Endothelial cell of umbilical vein (primary cell): ENCODE data around the gene SGK1. TPM values are rescaled to one million over a fixed set of nuclear protein-coding genes. Genes with fewer than 3 reads are reported as not detected.

Source experiments
- BruUV-seq: library from RNA; stranded (reverse); fragments of 400-500 nt; replicated peaks from 2 replicates; lab custom pipeline; 2021; lab: Mats Ljungman, UMichigan
- CTCF ChIA-PET: fragments of 300-600, 350-600 bp; sonication (Branson Sonifier 250); formaldehyde crosslinking; loops from one replicate; lab custom pipeline; 2021; ENCODE audit warnings: antibody characterized with exemption, inconsistent platforms; lab: Charles Lee
- POLR2A ChIA-PET: fragments of 300-600, 350-600 bp; sonication (Branson Sonifier 250); formaldehyde crosslinking; loops from one replicate; lab custom pipeline; 2021; ENCODE audit warnings: antibody characterized with exemption, inconsistent platforms; lab: Charles Lee
- DNase-seq: peaks from one replicate; pipeline ENCODE4 v3.0.0-alpha.2; 2011; ENCODE audit warnings: low read depth, low spot score
- FAIRE-seq: peaks from 2 replicates; lab custom pipeline; 2011; peaks lifted over from hg19 to GRCh38; lab: Jason Lieb, UNC
- H2AFZ ChIP-seq: 2 replicates; pipeline ENCODE4 v1.6.0; 2012; ENCODE audit warnings: low read depth, low read length, control low read depth, inconsistent platforms
- H3K27ac ChIP-seq: 2 replicates; pipeline ENCODE4 v1.5.1; 2011; ENCODE audit warnings: low read depth, mild to moderate bottlenecking, control low read depth, low read length, moderate library complexity; ENCODE audit not compliant: insufficient read depth
- H3K27me3 ChIP-seq, 2 experiments: 2 replicates each; pipeline versions ENCODE4 v1.6.0 to v1.6.1; 2011; ENCODE audit warnings: low read length in 2 of 2, mixed read lengths in 1 of 2; ENCODE audit not compliant: control insufficient read depth in 2 of 2, insufficient read depth in 2 of 2
- H3K36me3 ChIP-seq, 2 experiments: 2 replicates in 1 of 2; 3 replicates in 1 of 2; pipeline ENCODE4 v1.5.1; 2011; ENCODE audit warnings: low read length in 2 of 2, mild to moderate bottlenecking in 1 of 2, moderate library complexity in 1 of 2; ENCODE audit not compliant: control insufficient read depth in 2 of 2, insufficient read depth in 2 of 2; ENCODE audit errors: extremely low read depth in 1 of 2
- H3K4me1 ChIP-seq: 3 replicates; pipeline ENCODE4 v1.5.1; 2011; ENCODE audit warnings: mild to moderate bottlenecking, low read length; ENCODE audit not compliant: control insufficient read depth, insufficient read depth; ENCODE audit errors: extremely low read depth
- H3K4me2 ChIP-seq: 2 replicates; pipeline ENCODE4 v1.6.1; 2011; ENCODE audit warnings: low read length, control low read depth, mixed read lengths; ENCODE audit not compliant: insufficient read depth
- H3K4me3 ChIP-seq, 3 experiments: fragments of 200-600 bp in 1 of 3; sonication (generic), shearing (Covaris generic) in 1 of 3; replicated peaks in 1 of 3; 2 replicates each; pipeline ENCODE4 v1.5.1; 2011 to 2016; ENCODE audit warnings: control low read depth in 3 of 3, low read length in 3 of 3, mild to moderate bottlenecking in 2 of 3, inconsistent platforms in 1 of 3, low read depth in 1 of 3, moderate library complexity in 1 of 3; ENCODE audit not compliant: insufficient read depth in 1 of 3
- H3K79me2 ChIP-seq: 2 replicates; pipeline ENCODE4 v1.6.0; 2012; ENCODE audit warnings: low read length, inconsistent platforms; ENCODE audit not compliant: control insufficient read depth, insufficient read depth
- H3K9ac ChIP-seq: replicated peaks from 2 replicates; pipeline ENCODE3; 2011; ENCODE audit warnings: low read length, control low read depth; ENCODE audit not compliant: insufficient read depth; ENCODE audit errors: extremely low read depth
- H3K9me1 ChIP-seq: replicated peaks from 3 replicates; pipeline ENCODE4 v1.6.0; 2011; ENCODE audit warnings: mild to moderate bottlenecking, low read length; ENCODE audit not compliant: control insufficient read depth, insufficient read depth; ENCODE audit errors: extremely low read depth
- H3K9me3 ChIP-seq: replicated peaks from 2 replicates; pipeline ENCODE4 v1.5.1; 2012; ENCODE audit warnings: low read length, inconsistent platforms; ENCODE audit not compliant: control insufficient read depth, insufficient read depth
- H4K20me1 ChIP-seq: replicated peaks from 2 replicates; pipeline ENCODE3; 2011; ENCODE audit warnings: mild to moderate bottlenecking, low read length; ENCODE audit not compliant: control insufficient read depth, insufficient read depth; ENCODE audit errors: extremely low read depth
- CTCF ChIP-seq, 2 donors: IDR thresholded peaks; 1 replicate in 1 of 2; 2 replicates in 1 of 2; pipeline ENCODE4 v1.5.1; 2011; ENCODE audit warnings: low read length in 2 of 2, mild to moderate bottlenecking in 2 of 2, moderate library complexity in 2 of 2, control low read depth in 1 of 2, inconsistent platforms in 1 of 2, low read depth in 1 of 2; ENCODE audit not compliant: insufficient read depth in 1 of 2; ENCODE audit errors: extremely low read depth in 1 of 2
- EZH2 ChIP-seq: IDR thresholded peaks from 2 replicates; pipeline ENCODE4 v1.6.1; 2012; ENCODE audit warnings: borderline replicate concordance, low read depth, mild to moderate bottlenecking, moderate library complexity, low read length, inconsistent platforms; ENCODE audit not compliant: severe bottlenecking
- FOS ChIP-seq: IDR thresholded peaks from 2 replicates; pipeline ENCODE4 v1.6.1; 2011; ENCODE audit warnings: mild to moderate bottlenecking, low read length, moderate library complexity, borderline replicate concordance; ENCODE audit not compliant: insufficient read depth
- GATA2 ChIP-seq: IDR thresholded peaks from 2 replicates; pipeline ENCODE4 v1.7.0; 2011; ENCODE audit warnings: low read depth, mild to moderate bottlenecking, moderate library complexity, mixed read lengths, low read length; ENCODE audit not compliant: insufficient read length, insufficient read depth
- JUN ChIP-seq: IDR thresholded peaks from 2 replicates; pipeline ENCODE4 v1.6.1; 2011; ENCODE audit warnings: borderline replicate concordance, low read depth; ENCODE audit not compliant: insufficient read length, insufficient read depth
- MAX ChIP-seq: IDR thresholded peaks from 2 replicates; pipeline ENCODE4 v1.6.1; 2011; ENCODE audit not compliant: insufficient read depth, insufficient read length
- MYC ChIP-seq: IDR thresholded peaks from one replicate; pipeline ENCODE4 v1.6.1; 2011; ENCODE audit warnings: mild to moderate bottlenecking, low read depth, low read length
- POLR2A ChIP-seq: IDR thresholded peaks from 2 replicates; pipeline ENCODE4 v1.6.1; 2012; ENCODE audit warnings: low read depth, mild to moderate bottlenecking, control low read depth, low read length
- POLR2AphosphoS5 ChIP-seq: IDR thresholded peaks from 2 replicates; pipeline ENCODE4 v1.6.1; 2012; ENCODE audit warnings: low read depth, mild to moderate bottlenecking, control low read depth, low read length, moderate library complexity; ENCODE audit not compliant: insufficient read depth
- dilution Hi-C: fragments of 300-500 bp; cut with MboI; formaldehyde crosslinking; loops from one replicate; pipeline ENCODE4 v1.15.0; 2019; ENCODE audit warnings: low sequenced_read_pairs; ENCODE audit not compliant: extremely low pct_ligation_motif_present
- intact Hi-C: fragments of 100-400 bp; cut with micrococcal nuclease; formaldehyde crosslinking; loops from one replicate; pipeline ENCODE4 v1.10.0; 2022
- polyA plus RNA-seq, 4 experiments: library from polyadenylated mRNA; depleted of rRNA in 3 of 4; stranded (reverse) in 3 of 4; unstranded in 1 of 4; fragments of >200 nt; gene quantifications; 2 replicates each; pipeline versions ENCODE4 v1.2.1 to v1.2.3, GENCODE V29; 2011 to 2012; ENCODE audit warnings: missing spikeins in 1 of 4
- total RNA-seq: library from RNA; stranded (reverse); gene quantifications from 2 replicates; pipeline ENCODE4 v1.2.3, GENCODE V29; 2021

SGK1 gene
- total and polyA plus RNA-seq, 2 donors (not counting 3 experiments of a cell fraction or from before 2014, with no cell fraction given), result 121 to 128 TPM

GRCh38 chr6:134166511-134167261 is 151.2 kb downstream of the SGK1 start:
- POLR2A ChIA-PET, result no interaction called here
- CTCF ChIA-PET, result interaction anchor here (0.9 to 4.0 kb wide), 8 partner anchors 11 to 774 kb away, joined by 3 to 17 read pairs (median 4); no protein-coding TSS in a partner anchor
- intact Hi-C loops, result no loop called here

GRCh38 chr6:134165561-134166201 is 152.2 kb downstream of the SGK1 start:
- no peaks in the 10 kb centered on the region for H3K9me3 ChIP-seq
- FAIRE-seq, result no peak
- peaks cover 11% of the 10 kb centered on the region for H3K79me2 ChIP-seq
- intact Hi-C loops, result no loop called here
- BruUV-seq, result no TSS peak
- no peak for DNase-seq
- H3K9ac ChIP-seq, result no peak overlapping the region
- dilution Hi-C loops, result no loop called here
- H3K4me2 ChIP-seq, result no peak overlapping the region
- CTCF ChIA-PET, result interaction anchor here (0.9 to 4.0 kb wide), 8 partner anchors 10 to 775 kb away, joined by 3 to 17 read pairs (median 4); no protein-coding TSS in a partner anchor
- no peak overlapping the region for H3K27ac ChIP-seq
- H3K27me3 ChIP-seq, result no peaks in the 10 kb centered on the region
- H4K20me1 ChIP-seq, result peaks cover 2% of the 10 kb centered on the region
- no peaks in the 10 kb centered on the region for H3K9me1 ChIP-seq
- TF ChIP-seq FOS, result no peak
- TF ChIP-seq MYC, result no peak
- TF ChIP-seq POLR2AphosphoS5, result no peak
- no peak for TF ChIP-seq EZH2
- no peak for TF ChIP-seq JUN
- no peak for TF ChIP-seq MAX
- no peak for TF ChIP-seq CTCF (IDR thresholded peaks at IDR 0.05; ENCODE audit: extremely low read depth in 1 of 2, insufficient read depth in 1 of 2, low read depth in 1 of 2, low read length in 2 of 2)
- TF ChIP-seq GATA2, result no peak
- TF ChIP-seq POLR2A, result no peak
- peaks cover 12 to 21% of the 10 kb centered on the region in 2 experiments for H3K36me3 ChIP-seq
- no peak overlapping the region for H2AFZ ChIP-seq
- peaks cover 12% of the 10 kb centered on the region for H3K4me1 ChIP-seq
- H3K4me3 ChIP-seq, result no peak overlapping the region
- POLR2A ChIA-PET, result interaction anchor here (0.7 kb wide), 2 partner anchors 682 to 799 kb away, joined by 3 to 4 read pairs; no protein-coding TSS in a partner anchor

More at GRCh38 chr6:134166511-134167261, 151.2 kb downstream of the SGK1 start:
- FAIRE-seq, result no peak
- Histone ChIP-seq H3K36me3 (peaks cover 18 to 31% of the 10 kb centered on the region in 2 experiments), H3K4me2 (no peak overlapping the region), H3K27me3 (no peaks in the 10 kb centered on the region), H4K20me1 (peaks cover 4% of the 10 kb centered on the region), H3K9ac (no peak overlapping the region), H2AFZ (no peak overlapping the region), H3K79me2 (peaks cover 21% of the 10 kb centered on the region), H3K9me3 (no peaks in the 10 kb centered on the region), H3K4me1 (peaks cover 22% of the 10 kb centered on the region), H3K9me1 (no peaks in the 10 kb centered on the region), H3K27ac (no peak overlapping the region), H3K4me3 (no peak overlapping the region)
- no peak for DNase-seq
- TF ChIP-seq POLR2A, result peak; percentile 60
- TF ChIP-seq FOS, result no peak
- peak; percentile 61 for TF ChIP-seq GATA2
- dilution Hi-C loops, result no loop called here
- no TSS peak for BruUV-seq
